ENCODE data around the gene SCP2D1. TPM values are rescaled to one million over a fixed set of nuclear protein-coding genes. Genes with fewer than 3 reads are reported as not detected.

SCP2D1 gene
- total and polyA plus RNA-seq, 2 experiments from 2014 or later: not detected

DNA sequence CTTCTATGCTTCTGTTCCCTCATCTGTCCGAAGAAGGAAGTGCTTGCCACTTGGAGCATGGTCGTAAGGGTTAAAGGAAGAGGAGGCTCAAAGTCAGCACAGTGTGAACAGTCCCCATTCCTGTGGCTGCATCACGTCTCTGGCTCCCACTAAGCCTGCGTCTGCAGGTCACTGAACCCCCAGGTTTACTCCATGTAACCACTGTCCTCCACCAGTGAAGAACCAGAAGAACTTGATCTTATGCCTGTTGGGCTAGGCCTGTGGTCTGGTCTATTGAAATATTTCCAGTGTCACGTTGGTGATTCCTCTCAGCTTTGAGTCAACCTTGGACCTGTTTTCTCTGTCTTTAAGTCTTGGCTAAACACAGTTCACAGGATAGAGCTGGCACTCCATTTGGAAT is 45.9 kb upstream of the SCP2D1 start:
- H3K27me3 Mint-ChIP-seq (ENCODE audit: insufficient read depth, low read depth, poor library complexity): peaks cover 4% of the 10 kb centered on the region
- TF ChIP-seq, protein P1, sequence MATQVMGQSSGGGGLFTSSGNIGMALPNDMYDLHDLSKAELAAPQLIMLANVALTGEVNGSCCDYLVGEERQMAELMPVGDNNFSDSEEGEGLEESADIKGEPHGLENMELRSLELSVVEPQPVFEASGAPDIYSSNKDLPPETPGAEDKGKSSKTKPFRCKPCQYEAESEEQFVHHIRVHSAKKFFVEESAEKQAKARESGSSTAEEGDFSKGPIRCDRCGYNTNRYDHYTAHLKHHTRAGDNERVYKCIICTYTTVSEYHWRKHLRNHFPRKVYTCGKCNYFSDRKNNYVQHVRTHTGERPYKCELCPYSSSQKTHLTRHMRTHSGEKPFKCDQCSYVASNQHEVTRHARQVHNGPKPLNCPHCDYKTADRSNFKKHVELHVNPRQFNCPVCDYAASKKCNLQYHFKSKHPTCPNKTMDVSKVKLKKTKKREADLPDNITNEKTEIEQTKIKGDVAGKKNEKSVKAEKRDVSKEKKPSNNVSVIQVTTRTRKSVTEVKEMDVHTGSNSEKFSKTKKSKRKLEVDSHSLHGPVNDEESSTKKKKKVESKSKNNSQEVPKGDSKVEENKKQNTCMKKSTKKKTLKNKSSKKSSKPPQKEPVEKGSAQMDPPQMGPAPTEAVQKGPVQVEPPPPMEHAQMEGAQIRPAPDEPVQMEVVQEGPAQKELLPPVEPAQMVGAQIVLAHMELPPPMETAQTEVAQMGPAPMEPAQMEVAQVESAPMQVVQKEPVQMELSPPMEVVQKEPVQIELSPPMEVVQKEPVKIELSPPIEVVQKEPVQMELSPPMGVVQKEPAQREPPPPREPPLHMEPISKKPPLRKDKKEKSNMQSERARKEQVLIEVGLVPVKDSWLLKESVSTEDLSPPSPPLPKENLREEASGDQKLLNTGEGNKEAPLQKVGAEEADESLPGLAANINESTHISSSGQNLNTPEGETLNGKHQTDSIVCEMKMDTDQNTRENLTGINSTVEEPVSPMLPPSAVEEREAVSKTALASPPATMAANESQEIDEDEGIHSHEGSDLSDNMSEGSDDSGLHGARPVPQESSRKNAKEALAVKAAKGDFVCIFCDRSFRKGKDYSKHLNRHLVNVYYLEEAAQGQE (IDR thresholded peaks at IDR 0.05; ENCODE audit: unreplicated experiment): no peak
- TF ChIP-seq CREB1 (CRISPR knock-in tag; IDR thresholded peaks at IDR 0.05; ENCODE audit: low read depth): no peak
- TF ChIP-seq, protein P2, sequence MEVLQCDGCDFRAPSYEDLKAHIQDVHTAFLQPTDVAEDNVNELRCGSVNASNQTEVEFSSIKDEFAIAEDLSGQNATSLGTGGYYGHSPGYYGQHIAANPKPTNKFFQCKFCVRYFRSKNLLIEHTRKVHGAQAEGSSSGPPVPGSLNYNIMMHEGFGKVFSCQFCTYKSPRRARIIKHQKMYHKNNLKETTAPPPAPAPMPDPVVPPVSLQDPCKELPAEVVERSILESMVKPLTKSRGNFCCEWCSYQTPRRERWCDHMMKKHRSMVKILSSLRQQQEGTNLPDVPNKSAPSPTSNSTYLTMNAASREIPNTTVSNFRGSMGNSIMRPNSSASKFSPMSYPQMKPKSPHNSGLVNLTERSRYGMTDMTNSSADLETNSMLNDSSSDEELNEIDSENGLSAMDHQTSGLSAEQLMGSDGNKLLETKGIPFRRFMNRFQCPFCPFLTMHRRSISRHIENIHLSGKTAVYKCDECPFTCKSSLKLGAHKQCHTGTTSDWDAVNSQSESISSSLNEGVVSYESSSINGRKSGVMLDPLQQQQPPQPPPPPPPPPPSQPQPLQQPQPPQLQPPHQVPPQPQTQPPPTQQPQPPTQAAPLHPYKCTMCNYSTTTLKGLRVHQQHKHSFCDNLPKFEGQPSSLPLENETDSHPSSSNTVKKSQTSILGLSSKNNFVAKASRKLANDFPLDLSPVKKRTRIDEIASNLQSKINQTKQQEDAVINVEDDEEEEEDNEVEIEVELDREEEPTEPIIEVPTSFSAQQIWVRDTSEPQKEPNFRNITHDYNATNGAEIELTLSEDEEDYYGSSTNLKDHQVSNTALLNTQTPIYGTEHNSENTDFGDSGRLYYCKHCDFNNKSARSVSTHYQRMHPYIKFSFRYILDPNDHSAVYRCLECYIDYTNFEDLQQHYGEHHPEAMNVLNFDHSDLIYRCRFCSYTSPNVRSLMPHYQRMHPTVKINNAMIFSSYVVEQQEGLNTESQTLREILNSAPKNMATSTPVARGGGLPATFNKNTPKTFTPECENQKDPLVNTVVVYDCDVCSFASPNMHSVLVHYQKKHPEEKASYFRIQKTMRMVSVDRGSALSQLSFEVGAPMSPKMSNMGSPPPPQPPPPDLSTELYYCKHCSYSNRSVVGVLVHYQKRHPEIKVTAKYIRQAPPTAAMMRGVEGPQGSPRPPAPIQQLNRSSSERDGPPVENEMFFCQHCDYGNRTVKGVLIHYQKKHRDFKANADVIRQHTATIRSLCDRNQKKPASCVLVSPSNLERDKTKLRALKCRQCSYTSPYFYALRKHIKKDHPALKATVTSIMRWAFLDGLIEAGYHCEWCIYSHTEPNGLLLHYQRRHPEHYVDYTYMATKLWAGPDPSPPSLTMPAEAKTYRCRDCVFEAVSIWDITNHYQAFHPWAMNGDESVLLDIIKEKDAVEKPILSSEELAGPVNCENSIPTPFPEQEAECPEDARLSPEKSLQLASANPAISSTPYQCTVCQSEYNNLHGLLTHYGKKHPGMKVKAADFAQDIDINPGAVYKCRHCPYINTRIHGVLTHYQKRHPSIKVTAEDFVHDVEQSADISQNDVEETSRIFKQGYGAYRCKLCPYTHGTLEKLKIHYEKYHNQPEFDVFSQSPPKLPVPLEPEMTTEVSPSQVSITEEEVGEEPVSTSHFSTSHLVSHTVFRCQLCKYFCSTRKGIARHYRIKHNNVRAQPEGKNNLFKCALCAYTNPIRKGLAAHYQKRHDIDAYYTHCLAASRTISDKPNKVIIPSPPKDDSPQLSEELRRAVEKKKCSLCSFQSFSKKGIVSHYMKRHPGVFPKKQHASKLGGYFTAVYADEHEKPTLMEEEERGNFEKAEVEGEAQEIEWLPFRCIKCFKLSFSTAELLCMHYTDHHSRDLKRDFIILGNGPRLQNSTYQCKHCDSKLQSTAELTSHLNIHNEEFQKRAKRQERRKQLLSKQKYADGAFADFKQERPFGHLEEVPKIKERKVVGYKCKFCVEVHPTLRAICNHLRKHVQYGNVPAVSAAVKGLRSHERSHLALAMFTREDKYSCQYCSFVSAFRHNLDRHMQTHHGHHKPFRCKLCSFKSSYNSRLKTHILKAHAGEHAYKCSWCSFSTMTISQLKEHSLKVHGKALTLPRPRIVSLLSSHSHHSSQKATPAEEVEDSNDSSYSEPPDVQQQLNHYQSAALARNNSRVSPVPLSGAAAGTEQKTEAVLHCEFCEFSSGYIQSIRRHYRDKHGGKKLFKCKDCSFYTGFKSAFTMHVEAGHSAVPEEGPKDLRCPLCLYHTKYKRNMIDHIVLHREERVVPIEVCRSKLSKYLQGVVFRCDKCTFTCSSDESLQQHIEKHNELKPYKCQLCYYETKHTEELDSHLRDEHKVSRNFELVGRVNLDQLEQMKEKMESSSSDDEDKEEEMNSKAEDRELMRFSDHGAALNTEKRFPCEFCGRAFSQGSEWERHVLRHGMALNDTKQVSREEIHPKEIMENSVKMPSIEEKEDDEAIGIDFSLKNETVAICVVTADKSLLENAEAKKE (CRISPR knock-in tag; IDR thresholded peaks at IDR 0.05): no peak
- TF ChIP-seq ZNF331 (CRISPR knock-in tag; IDR thresholded peaks at IDR 0.05; ENCODE audit: low read depth): no peak
- TF ChIP-seq STAT1 (IDR thresholded peaks at IDR 0.05; ENCODE audit: unreplicated experiment): no peak
- no peak overlapping the region for H3K27ac Mint-ChIP-seq
- DNase-seq (ENCODE audit: low spot score) (no peak), ATAC-seq (no peak)
- Histone ChIP-seq H4K20me1 (replicated peaks; ENCODE audit: insufficient read depth) (no peaks in the 10 kb centered on the region), H3K4me2 (no peak overlapping the region), H3K79me2 (replicated peaks; ENCODE audit: insufficient read depth) (no peaks in the 10 kb centered on the region), H3K27me3 (ENCODE audit: insufficient read depth) (no peaks in the 10 kb centered on the region), H3K4me1 (ENCODE audit: insufficient read depth) (no peaks in the 10 kb centered on the region), H3K36me3 (ENCODE audit: insufficient read depth) (no peaks in the 10 kb centered on the region; the same call in 1 of the 2 replicates), H3K9me2 (ENCODE audit: insufficient read depth) (peaks cover 6% of the 10 kb centered on the region; the same call in 1 of the 2 replicates), H2AFZ (no peak overlapping the region), H3F3A (replicated peaks; ENCODE audit: low read depth) (no peaks in the 10 kb centered on the region), H3K27ac (ENCODE audit: low read depth) (no peak overlapping the region), H3K4me3 (no peak overlapping the region)
- H3K4me1 Mint-ChIP-seq: no peaks in the 10 kb centered on the region
- peaks cover 4% of the 10 kb centered on the region for H3K9me3 Mint-ChIP-seq
- peaks cover 13% of the 10 kb centered on the region for H3K36me3 Mint-ChIP-seq (ENCODE audit: low read depth)
- no peak overlapping the region for H3K4me3 Mint-ChIP-seq

All from GM23338 (cell line).